Activated CD4-positive, alpha-beta memory T cell treated with anti-CD3 and anti-CD28 coated beads, Interleukin-2, amount 10 ng/mL, durations not matched to agents 7 days and 5 days (primary cell): ENCODE measurements around the gene CCDC71L. TPM values are rescaled to one million over a fixed set of nuclear protein-coding genes. Genes with fewer than 3 reads are reported as not detected.

Source experiments
- total RNA-seq, 2 experiments: library from RNA; stranded (reverse); gene quantifications; one replicate each; pipeline ENCODE4 v1.2.3, GENCODE V29; 2021

Gene CCDC71L
- total RNA-seq, 2 experiments from 2014 or later, result 22.1 to 25.5 TPM

Other genes with a start within 250 kb of the CCDC71L start
- 10 to 100 TPM; 47.3 to 49.6 TPM for gene PIK3CG, start 204.1 kb upstream of the CCDC71L start, total RNA-seq